GM21390 (cell line): ENCODE measurements around the gene JAK3.
"Not testable (repeated sequence)": the region's sequence is repeated elsewhere in the genome, so short reads cannot be mapped to it uniquely, and the experiment has no call there.

Experiments used
- ATAC-seq: cut with Tn5 transposase; IDR thresholded peaks from one replicate; pipeline ENCODE4 v1.9.1; 2021; ENCODE audit not compliant: unreplicated experiment

JAK3 gene

GRCh38 chr19:17807731-17808316 is 40.0 kb downstream of the JAK3 start:
- no peak for ATAC-seq

GRCh38 chr19:17806945-17807344 is 40.8 kb downstream of the JAK3 start:
- no peak for ATAC-seq

- no peak for ATAC-seq
These were observed 42.4 kb downstream of the JAK3 start for GRCh38 chr19:17805427-17805826.

- no peak for ATAC-seq
These were observed 44.4 kb downstream of the JAK3 start for GRCh38 chr19:17803264-17803896.

- no peak for ATAC-seq
These were observed 45.5 kb downstream of the JAK3 start for GRCh38 chr19:17802137-17802858.

- not testable (repeated sequence) for ATAC-seq
These were observed 49.2 kb downstream of the JAK3 start for GRCh38 chr19:17798599-17798998.

GRCh38 chr19:17797424-17798201 is 50.2 kb downstream of the JAK3 start:
- ATAC-seq, result no peak

- ATAC-seq, result no peak
These were observed 50.9 kb downstream of the JAK3 start for GRCh38 chr19:17796838-17797423.

GRCh38 chr19:17796013-17796837 is 51.6 kb downstream of the JAK3 start:
- no peak for ATAC-seq

GRCh38 chr19:17795495-17795856 is 52.3 kb downstream of the JAK3 start:
- ATAC-seq, result no peak

- no peak for ATAC-seq
These were observed 52.9 kb downstream of the JAK3 start, which contains the start of gene B3GNT3 for GRCh38 chr19:17794731-17795494. Gene B3GNT3, plus strand, starts transcription at chr19:17795138. Its CDS starts 12,670 bp downstream, at chr19:17807808.

- no peak for ATAC-seq
These were observed 53.4 kb downstream of the JAK3 start for GRCh38 chr19:17794412-17794730.

- no peak for ATAC-seq
These were observed 57.6 kb downstream of the JAK3 start for GRCh38 chr19:17790059-17790780.

GRCh38 chr19:17788632-17789031 is 59.1 kb downstream of the JAK3 start:
- ATAC-seq, result no peak

- ATAC-seq, result no peak
These were observed 60.4 kb downstream of the JAK3 start for GRCh38 chr19:17787274-17787913.

- ATAC-seq, result no peak
These were observed 63.4 kb downstream of the JAK3 start for GRCh38 chr19:17784201-17785008.

- not testable (repeated sequence) for ATAC-seq
These were observed 64.1 kb downstream of the JAK3 start for GRCh38 chr19:17783721-17784120.

- no peak for ATAC-seq
These were observed 67.0 kb downstream of the JAK3 start for GRCh38 chr19:17780781-17781180.
